Smooth muscle cell (in vitro differentiated cells): ENCODE results near the gene SLC17A9. TPM values are rescaled to one million over a fixed set of nuclear protein-coding genes. Genes with fewer than 3 reads are reported as not detected.
A peak's percentile ranks its signal among the peaks of the same experiment; 100 is the strongest.

Experiments
- DNase-seq: peaks from one replicate; lab custom pipeline; 2025; ENCODE audit not compliant: unreplicated experiment; lab: John Stamatoyannopoulos, UW
- H2AFZ ChIP-seq: fragments of 200-600 bp; sonication (generic); 2 replicates; pipeline ENCODE4 v1.6.0; 2016; ENCODE audit warnings: antibody characterized with exemption, low read depth, mild to moderate bottlenecking
- H3F3A ChIP-seq: fragments of 200-600 bp; sonication (generic); 2 replicates; pipeline ENCODE4 v1.6.0; 2017; ENCODE audit warnings: antibody characterized with exemption, low read depth
- H3K27ac ChIP-seq: fragments of 200-600 bp; sonication (generic); 2 replicates; pipeline ENCODE4 v1.5.1; 2016; ENCODE audit warnings: low read depth, mild to moderate bottlenecking
- H3K27me3 ChIP-seq: fragments of 200-600 bp; sonication (generic); 2 replicates; pipeline ENCODE4 v1.6.1; 2016; ENCODE audit warnings: low read depth, mild to moderate bottlenecking
- H3K36me3 ChIP-seq: fragments of 200-600 bp; sonication (generic); 2 replicates; pipeline ENCODE4 v1.5.1; 2016; ENCODE audit warnings: low read depth
- H3K4me1 ChIP-seq: fragments of 200-600 bp; sonication (generic); 2 replicates; pipeline ENCODE4 v1.5.1; 2016; ENCODE audit warnings: low read depth
- H3K4me2 ChIP-seq: fragments of 200-600 bp; sonication (generic); 2 replicates; pipeline ENCODE4 v1.6.0; 2016; ENCODE audit warnings: mild to moderate bottlenecking
- H3K4me3 ChIP-seq: fragments of 200-600 bp; sonication (generic); 2 replicates; pipeline ENCODE4 v1.5.1; 2016; ENCODE audit warnings: mild to moderate bottlenecking
- H3K79me2 ChIP-seq: fragments of 200-600 bp; sonication (generic); 2 replicates; pipeline ENCODE4 v1.6.0; 2016; ENCODE audit warnings: low read depth, mild to moderate bottlenecking
- H3K9ac ChIP-seq: fragments of 200-600 bp; sonication (generic); 2 replicates; pipeline ENCODE4 v1.6.0; 2016; ENCODE audit warnings: low read depth
- H3K9me3 ChIP-seq: fragments of 200-600 bp; sonication (generic); replicated peaks from 2 replicates; pipeline ENCODE4 v1.5.1; 2016; ENCODE audit warnings: low read depth
- H4K20me1 ChIP-seq: fragments of 200-600 bp; sonication (generic); 2 replicates; pipeline ENCODE4 v1.6.0; 2016; ENCODE audit warnings: low read depth
- WGBS: methylation state at CpG from one replicate; pipeline ENCODE4 v1.1.7; 2016; ENCODE audit warnings: low lambda C conversion rate; 5-methylcytosine and 5-hydroxymethylcytosine counted together
- polyA plus RNA-seq: library from polyadenylated mRNA; unstranded; fragments of >200 nt; fragmentation: Nextera tagmentation; extraction: Ambion mirVana; gene quantifications from 2 replicates; pipeline ENCODE4 v1.2.1, GENCODE V29; 2016
- total RNA-seq: library from RNA; depleted of rRNA; stranded (reverse); fragments of >200 nt; gene quantifications from 2 replicates; pipeline ENCODE4 v1.2.3, GENCODE V29; 2014
- TF ChIP-seq, protein P1 (sequence below): fragments of 200-600 bp; sonication (generic); IDR thresholded peaks from 2 replicates; pipeline ENCODE4 v1.5.1; 2017; ENCODE audit warnings: borderline replicate concordance, mild to moderate bottlenecking, antibody characterized with exemption; ENCODE audit not compliant: insufficient read depth, poor library complexity, severe bottlenecking

The SLC17A9 gene
- total and polyA plus RNA-seq, 2 experiments from 2014 or later = 32.5 to 96.7 TPM

DNA sequence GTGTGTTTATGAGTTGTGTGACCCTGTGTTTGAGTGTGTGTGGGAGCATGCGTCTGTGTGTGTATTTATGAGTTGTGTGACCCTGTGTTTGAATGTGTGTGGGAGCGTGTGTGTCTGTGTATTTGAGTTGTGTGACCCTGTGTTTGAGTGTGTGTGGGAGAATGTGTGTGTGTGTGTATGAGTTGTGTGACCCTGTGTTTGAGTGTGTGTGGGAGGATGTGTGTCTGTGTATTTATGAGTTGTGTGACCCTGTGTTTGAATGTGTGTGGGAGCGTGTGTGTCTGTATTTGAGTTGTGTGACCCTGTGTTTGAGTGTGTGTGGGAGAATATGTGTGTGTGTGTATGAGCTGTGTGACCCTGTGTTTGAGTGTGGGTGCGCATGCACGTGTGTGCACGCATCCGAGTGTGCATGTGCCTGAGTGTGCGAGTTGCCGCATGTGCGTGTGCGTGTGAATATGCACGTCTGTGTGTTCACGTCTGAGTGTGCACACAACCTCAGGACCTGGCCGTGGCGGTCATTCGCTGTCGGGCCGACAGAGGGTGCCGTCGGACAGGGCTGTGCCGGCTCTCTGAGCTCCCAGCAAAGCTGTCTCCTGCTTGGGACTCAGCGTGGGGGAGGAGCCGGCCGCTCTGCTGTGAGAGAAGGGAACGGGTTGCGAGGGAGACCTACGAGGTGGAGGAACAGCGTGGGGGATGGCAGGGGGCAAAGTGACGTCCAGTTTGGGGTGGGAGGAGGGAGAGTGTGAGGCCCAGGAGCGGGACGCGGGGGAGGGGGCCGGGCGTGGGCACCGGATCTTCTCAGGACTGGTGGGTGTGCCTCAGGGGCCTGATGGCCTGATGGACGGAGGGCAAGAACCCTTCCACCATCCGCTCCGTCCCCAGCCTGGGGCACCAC is 19.7 kb downstream of the SLC17A9 start:
- Histone ChIP-seq H3K36me3 (no peaks in the 10 kb centered on the region), H2AFZ (no peak overlapping the region), H4K20me1 (peaks cover 8% of the 10 kb centered on the region), H3K4me2 (peak overlapping the region; percentile 87), H3K79me2 (no peaks in the 10 kb centered on the region), H3K9ac (no peak overlapping the region), H3K27me3 (peaks cover 35% of the 10 kb centered on the region), H3F3A (no peaks in the 10 kb centered on the region), H3K4me3 (peak overlapping the region; percentile 45), H3K4me1 (peaks cover 5% of the 10 kb centered on the region), H3K9me3 (no peaks in the 10 kb centered on the region), H3K27ac (no peak overlapping the region)
- DNase-seq = peak; percentile 60
- TF ChIP-seq, protein P1, sequence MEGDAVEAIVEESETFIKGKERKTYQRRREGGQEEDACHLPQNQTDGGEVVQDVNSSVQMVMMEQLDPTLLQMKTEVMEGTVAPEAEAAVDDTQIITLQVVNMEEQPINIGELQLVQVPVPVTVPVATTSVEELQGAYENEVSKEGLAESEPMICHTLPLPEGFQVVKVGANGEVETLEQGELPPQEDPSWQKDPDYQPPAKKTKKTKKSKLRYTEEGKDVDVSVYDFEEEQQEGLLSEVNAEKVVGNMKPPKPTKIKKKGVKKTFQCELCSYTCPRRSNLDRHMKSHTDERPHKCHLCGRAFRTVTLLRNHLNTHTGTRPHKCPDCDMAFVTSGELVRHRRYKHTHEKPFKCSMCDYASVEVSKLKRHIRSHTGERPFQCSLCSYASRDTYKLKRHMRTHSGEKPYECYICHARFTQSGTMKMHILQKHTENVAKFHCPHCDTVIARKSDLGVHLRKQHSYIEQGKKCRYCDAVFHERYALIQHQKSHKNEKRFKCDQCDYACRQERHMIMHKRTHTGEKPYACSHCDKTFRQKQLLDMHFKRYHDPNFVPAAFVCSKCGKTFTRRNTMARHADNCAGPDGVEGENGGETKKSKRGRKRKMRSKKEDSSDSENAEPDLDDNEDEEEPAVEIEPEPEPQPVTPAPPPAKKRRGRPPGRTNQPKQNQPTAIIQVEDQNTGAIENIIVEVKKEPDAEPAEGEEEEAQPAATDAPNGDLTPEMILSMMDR = peak; percentile 75
- 7% methylated on average over 30 of the region's 38 CpGs for WGBS

DNA sequence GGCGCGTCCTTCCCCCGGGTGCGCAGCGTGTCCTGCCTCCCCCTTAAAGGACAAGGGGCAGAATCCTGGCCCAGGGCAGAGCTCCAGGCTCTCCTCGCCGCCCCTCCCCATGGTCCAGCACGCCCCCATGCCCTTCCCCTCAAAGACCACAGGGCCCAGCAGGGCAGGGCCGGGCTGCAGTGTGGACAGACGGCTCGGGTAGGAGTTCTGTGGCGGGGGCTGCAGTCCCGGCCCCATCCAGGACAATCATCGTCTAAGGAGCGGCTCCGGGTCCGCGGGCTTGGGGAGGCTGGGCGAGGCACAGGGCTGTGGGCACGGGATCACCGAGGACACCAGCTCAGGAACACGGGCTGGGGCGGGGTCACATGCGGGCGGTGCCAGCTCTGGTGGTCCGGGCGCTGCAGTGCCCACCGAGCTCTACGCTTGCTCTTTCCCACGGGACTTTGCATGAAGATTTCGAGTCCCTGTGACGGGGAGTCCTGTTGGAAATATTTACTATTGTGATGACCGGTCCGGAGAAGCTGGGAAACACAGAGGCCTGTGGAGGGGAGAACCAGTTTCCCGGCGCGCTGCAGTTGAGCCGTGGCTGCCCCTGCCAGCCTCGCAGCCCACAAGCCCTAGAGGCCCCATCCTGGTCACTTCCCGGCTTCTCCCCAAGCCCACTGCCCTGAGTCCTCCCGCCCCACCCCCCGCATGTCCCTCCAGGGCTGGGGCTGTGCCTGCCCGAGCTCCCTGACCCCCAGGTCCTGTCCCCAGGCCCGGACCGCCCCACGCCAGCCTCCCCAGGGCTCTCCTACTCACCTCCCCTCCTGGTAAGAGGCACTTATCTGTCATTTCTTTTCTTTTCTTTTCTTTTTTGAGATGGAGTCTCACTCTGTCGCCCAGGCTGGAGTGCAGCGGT is 20.6 kb downstream of the SLC17A9 start:
- no peaks in the 10 kb centered on the region for H3K36me3 ChIP-seq

DNA sequence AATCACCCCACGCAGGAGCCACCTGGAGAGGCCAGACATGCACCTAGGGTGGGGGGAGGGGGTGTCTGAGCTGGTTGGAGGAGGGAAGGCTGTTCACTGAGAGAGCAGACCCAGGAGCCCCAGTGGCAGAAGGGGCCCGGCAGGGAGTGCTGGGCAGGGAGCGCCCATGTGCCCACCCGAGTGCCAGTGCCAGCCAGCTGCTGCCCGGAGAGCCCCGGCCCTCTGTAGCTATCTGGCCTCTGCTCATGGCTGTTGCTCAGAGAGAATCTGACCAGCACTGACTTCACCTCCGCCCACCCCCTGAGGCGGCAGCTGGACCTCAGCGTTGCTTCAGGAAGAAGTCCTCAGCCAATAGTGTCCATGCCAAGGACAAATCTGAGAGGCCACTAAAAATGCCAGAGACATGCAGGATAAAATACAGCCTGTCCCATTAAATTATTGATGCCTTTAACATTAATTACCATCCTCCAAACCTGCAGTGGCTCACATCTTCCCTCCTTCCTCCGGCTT is 22.8 kb downstream of the SLC17A9 start:
- no peak overlapping the region for H3K4me3 ChIP-seq
- H3K36me3 ChIP-seq = no peaks in the 10 kb centered on the region
- TF ChIP-seq, protein P1 = no peak
- H3F3A ChIP-seq = no peaks in the 10 kb centered on the region
- H3K9me3 ChIP-seq = no peaks in the 10 kb centered on the region
- H3K27me3 ChIP-seq = peaks cover 50% of the 10 kb centered on the region
- H3K27ac ChIP-seq = no peak overlapping the region
- no peaks in the 10 kb centered on the region for H4K20me1 ChIP-seq
- DNase-seq = no peak
- no peak overlapping the region for H3K9ac ChIP-seq
- WGBS = 74% methylated on average over 10 of the region's 10 CpGs
- no peak overlapping the region for H2AFZ ChIP-seq
- no peaks in the 10 kb centered on the region for H3K79me2 ChIP-seq
- H3K4me1 ChIP-seq = peaks cover 5% of the 10 kb centered on the region
- no peak overlapping the region for H3K4me2 ChIP-seq

More for the DNA sequence above, 20.6 kb downstream of the SLC17A9 start:
- Histone ChIP-seq H3K27ac (no peak overlapping the region), H3K27me3 (peaks cover 35% of the 10 kb centered on the region), H3K9me3 (no peaks in the 10 kb centered on the region), H3K4me3 (peak overlapping the region; percentile 45), H4K20me1 (peaks cover 2% of the 10 kb centered on the region), H3F3A (no peaks in the 10 kb centered on the region), H3K9ac (no peak overlapping the region), H3K4me1 (peaks cover 5% of the 10 kb centered on the region), H3K4me2 (peak overlapping the region; percentile 87), H3K79me2 (no peaks in the 10 kb centered on the region), H2AFZ (no peak overlapping the region)
- TF ChIP-seq, protein P1 = no peak
- 14% methylated on average over 40 of the region's 48 CpGs for WGBS
- DNase-seq = no peak
